HepG2 (cell line): Measurements from ENCODE around the gene APOM. TPM values are rescaled to one million over a fixed set of nuclear protein-coding genes. Genes with fewer than 3 reads are reported as not detected.

Source experiments
- DPF2 ChIP-seq: sonication (generic); formaldehyde crosslinking; IDR thresholded peaks from 2 replicates; pipeline ENCODE4 v1.4.0; 2020; ENCODE audit warnings: mild to moderate bottlenecking, low read depth, missing genetic modification reagents, borderline replicate concordance
- HMG20B ChIP-seq: conservative IDR thresholded peaks from 2 replicates; pipeline ENCODE4 v1.6.1; 2016; ENCODE audit warnings: missing genetic modification reagents, missing compliant biosample characterization
- MBD4 ChIP-seq: IDR thresholded peaks from 2 replicates; pipeline ENCODE4 v1.6.1; 2012; ENCODE audit warnings: low read length, inconsistent platforms, borderline replicate concordance
- POLR2G ChIP-seq: fragments of 200-400 bp; formaldehyde crosslinking; IDR thresholded peaks from 2 replicates; pipeline ENCODE4 v1.6.1; 2018; ENCODE audit warnings: mild to moderate bottlenecking, low read depth, low read length, moderate library complexity
- RXRB ChIP-seq: IDR thresholded peaks from 2 replicates; pipeline ENCODE4 v1.6.1; 2016; ENCODE audit warnings: borderline replicate concordance, missing genetic modification reagents, missing compliant biosample characterization
- SAFB2 ChIP-seq: sonication (generic); formaldehyde crosslinking; IDR thresholded peaks from 2 replicates; pipeline ENCODE4 v1.5.1; 2020; ENCODE audit warnings: missing genetic modification reagents, low read depth, mild to moderate bottlenecking, borderline replicate concordance
- SIN3B ChIP-seq: fragments of 150-350 bp; IDR thresholded peaks from 2 replicates; pipeline ENCODE4 v1.6.1; 2014; ENCODE audit warnings: low read length
- ZNF260 ChIP-seq: sonication (generic); formaldehyde crosslinking; IDR thresholded peaks from 2 replicates; pipeline ENCODE4 v1.4.0; 2020; ENCODE audit warnings: missing genetic modification reagents, low read depth, mild to moderate bottlenecking, borderline replicate concordance
- ZNF7 ChIP-seq: IDR thresholded peaks from 2 replicates; pipeline ENCODE4 v1.6.1; 2016; ENCODE audit warnings: missing biosample characterization, missing genetic modification reagents
- ZNF782 ChIP-seq: sonication (generic); formaldehyde crosslinking; IDR thresholded peaks from 2 replicates; pipeline ENCODE4 v1.4.0; 2020; ENCODE audit warnings: missing genetic modification reagents, mild to moderate bottlenecking, borderline replicate concordance
- ZNF788 ChIP-seq: sonication (generic); formaldehyde crosslinking; IDR thresholded peaks from 2 replicates; pipeline ENCODE4 v1.5.0; 2020; ENCODE audit warnings: mild to moderate bottlenecking, missing genetic modification reagents, borderline replicate concordance
- polyA plus RNA-seq, 8 experiments: library from polyadenylated mRNA; depleted of rRNA in 3 of 8; stranded (reverse) in 7 of 8; unstranded in 1 of 8; fragments of >200 nt; fragmentation: Illumina TruSeq in 4 of 8; extraction: Trizol in 4 of 8; gene quantifications; 2 replicates each; pipeline versions ENCODE4 v1.2.1 to v1.2.3, GENCODE V29; 2011 to 2016; ENCODE audit warnings: low read depth in 4 of 8, missing spikeins in 1 of 8, mixed read lengths in 1 of 8; ENCODE audit not compliant: insufficient read depth in 1 of 8
- total RNA-seq, 5 experiments: library from RNA; depleted of rRNA; stranded (reverse); fragments of >200 nt; fragmentation: Illumina TruSeq; extraction: Trizol; gene quantifications; 2 replicates each; pipeline ENCODE4 v1.2.3, GENCODE V29; 2016; ENCODE audit warnings: low read depth in 1 of 5
- TF ChIP-seq, protein P1 (sequence below): sonication (generic); formaldehyde crosslinking; IDR thresholded peaks from 2 replicates; pipeline ENCODE4 v1.5.1; 2020; ENCODE audit warnings: mild to moderate bottlenecking, missing genetic modification reagents, borderline replicate concordance
- TF ChIP-seq, protein P2 (sequence below): sonication (generic); formaldehyde crosslinking; IDR thresholded peaks from 2 replicates; pipeline ENCODE4 v1.4.0; 2020; ENCODE audit warnings: missing genetic modification reagents
- TF ChIP-seq, protein P3 (sequence below): sonication (generic); formaldehyde crosslinking; IDR thresholded peaks from 2 replicates; pipeline ENCODE4 v1.4.0; 2020; ENCODE audit warnings: missing genetic modification reagents
- TF ChIP-seq, protein P4 (sequence below): sonication (generic); formaldehyde crosslinking; IDR thresholded peaks from 2 replicates; pipeline ENCODE4 v1.5.0; 2020; ENCODE audit warnings: mild to moderate bottlenecking, missing genetic modification reagents, borderline replicate concordance

The APOM gene
- total and polyA plus RNA-seq, 2 of the 13 experiments (the other 11 are each of a cell fraction or from before 2014, with no cell fraction given) = 98.2 to 1,140 TPM

DNA sequence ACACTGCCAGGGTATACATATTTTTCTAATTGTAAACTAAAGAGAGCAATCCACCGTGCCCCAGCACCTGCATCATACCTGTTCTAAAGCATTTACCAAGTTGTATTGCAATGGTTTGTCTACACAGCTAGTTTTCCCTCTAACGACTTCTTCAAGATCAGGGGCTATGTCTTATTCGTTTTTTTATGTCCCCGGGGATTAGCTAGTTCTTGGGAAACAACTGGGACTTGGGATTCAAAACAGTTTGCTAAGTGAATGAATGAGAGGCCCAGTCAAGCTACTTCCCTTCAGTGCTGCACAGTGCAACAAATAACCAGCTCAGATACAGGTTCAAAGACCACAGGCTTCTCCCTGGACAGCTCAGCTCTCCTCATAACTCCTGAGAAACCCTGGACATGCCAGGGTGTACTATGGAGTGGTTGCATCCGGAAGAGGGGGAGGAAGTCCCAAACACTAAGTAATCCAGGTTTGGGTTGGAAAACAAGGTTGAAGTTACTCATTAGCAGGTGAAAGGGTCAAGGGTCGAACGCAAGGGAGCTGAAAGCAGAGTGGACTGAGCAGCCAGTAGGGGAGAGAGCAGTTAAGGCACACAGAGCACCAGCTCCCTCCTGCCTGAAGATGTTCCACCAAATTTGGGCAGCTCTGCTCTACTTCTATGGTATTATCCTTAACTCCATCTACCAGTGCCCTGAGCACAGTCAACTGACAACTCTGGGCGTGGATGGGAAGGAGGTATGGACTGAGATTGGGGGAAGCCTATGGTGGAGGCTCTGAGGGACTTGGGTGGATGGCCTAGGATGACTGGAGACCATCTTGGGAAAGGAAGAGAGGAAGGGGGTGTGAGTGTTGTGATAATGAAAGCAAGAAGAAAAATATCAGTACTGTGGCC, at the start of gene APOM (continued):
- TF ChIP-seq, protein P1, sequence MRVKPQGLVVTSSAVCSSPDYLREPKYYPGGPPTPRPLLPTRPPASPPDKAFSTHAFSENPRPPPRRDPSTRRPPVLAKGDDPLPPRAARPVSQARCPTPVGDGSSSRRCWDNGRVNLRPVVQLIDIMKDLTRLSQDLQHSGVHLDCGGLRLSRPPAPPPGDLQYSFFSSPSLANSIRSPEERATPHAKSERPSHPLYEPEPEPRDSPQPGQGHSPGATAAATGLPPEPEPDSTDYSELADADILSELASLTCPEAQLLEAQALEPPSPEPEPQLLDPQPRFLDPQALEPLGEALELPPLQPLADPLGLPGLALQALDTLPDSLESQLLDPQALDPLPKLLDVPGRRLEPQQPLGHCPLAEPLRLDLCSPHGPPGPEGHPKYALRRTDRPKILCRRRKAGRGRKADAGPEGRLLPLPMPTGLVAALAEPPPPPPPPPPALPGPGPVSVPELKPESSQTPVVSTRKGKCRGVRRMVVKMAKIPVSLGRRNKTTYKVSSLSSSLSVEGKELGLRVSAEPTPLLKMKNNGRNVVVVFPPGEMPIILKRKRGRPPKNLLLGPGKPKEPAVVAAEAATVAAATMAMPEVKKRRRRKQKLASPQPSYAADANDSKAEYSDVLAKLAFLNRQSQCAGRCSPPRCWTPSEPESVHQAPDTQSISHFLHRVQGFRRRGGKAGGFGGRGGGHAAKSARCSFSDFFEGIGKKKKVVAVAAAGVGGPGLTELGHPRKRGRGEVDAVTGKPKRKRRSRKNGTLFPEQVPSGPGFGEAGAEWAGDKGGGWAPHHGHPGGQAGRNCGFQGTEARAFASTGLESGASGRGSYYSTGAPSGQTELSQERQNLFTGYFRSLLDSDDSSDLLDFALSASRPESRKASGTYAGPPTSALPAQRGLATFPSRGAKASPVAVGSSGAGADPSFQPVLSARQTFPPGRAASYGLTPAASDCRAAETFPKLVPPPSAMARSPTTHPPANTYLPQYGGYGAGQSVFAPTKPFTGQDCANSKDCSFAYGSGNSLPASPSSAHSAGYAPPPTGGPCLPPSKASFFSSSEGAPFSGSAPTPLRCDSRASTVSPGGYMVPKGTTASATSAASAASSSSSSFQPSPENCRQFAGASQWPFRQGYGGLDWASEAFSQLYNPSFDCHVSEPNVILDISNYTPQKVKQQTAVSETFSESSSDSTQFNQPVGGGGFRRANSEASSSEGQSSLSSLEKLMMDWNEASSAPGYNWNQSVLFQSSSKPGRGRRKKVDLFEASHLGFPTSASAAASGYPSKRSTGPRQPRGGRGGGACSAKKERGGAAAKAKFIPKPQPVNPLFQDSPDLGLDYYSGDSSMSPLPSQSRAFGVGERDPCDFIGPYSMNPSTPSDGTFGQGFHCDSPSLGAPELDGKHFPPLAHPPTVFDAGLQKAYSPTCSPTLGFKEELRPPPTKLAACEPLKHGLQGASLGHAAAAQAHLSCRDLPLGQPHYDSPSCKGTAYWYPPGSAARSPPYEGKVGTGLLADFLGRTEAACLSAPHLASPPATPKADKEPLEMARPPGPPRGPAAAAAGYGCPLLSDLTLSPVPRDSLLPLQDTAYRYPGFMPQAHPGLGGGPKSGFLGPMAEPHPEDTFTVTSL (CRISPR knock-in tag) = peak; percentile 91; the same call in 1 of the 2 replicates
- no peak for TF ChIP-seq SIN3B
- TF ChIP-seq, protein P2, sequence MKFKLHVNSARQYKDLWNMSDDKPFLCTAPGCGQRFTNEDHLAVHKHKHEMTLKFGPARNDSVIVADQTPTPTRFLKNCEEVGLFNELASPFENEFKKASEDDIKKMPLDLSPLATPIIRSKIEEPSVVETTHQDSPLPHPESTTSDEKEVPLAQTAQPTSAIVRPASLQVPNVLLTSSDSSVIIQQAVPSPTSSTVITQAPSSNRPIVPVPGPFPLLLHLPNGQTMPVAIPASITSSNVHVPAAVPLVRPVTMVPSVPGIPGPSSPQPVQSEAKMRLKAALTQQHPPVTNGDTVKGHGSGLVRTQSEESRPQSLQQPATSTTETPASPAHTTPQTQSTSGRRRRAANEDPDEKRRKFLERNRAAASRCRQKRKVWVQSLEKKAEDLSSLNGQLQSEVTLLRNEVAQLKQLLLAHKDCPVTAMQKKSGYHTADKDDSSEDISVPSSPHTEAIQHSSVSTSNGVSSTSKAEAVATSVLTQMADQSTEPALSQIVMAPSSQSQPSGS (CRISPR knock-in tag) = peak; percentile 77
- TF ChIP-seq MBD4 = no peak
- TF ChIP-seq HMG20B = peak; percentile 70; the same call in 1 of the 2 replicates
- TF ChIP-seq RXRB (CRISPR knock-in tag) = peak; percentile 96
- TF ChIP-seq DPF2 (CRISPR knock-in tag) = peak; percentile 89; the same call in 1 of the 2 replicates
- TF ChIP-seq ZNF788 (CRISPR knock-in tag) = peak; percentile 96; the same call in 1 of the 2 replicates
- TF ChIP-seq ZNF7 (CRISPR knock-in tag) = no peak
- TF ChIP-seq, protein P3, sequence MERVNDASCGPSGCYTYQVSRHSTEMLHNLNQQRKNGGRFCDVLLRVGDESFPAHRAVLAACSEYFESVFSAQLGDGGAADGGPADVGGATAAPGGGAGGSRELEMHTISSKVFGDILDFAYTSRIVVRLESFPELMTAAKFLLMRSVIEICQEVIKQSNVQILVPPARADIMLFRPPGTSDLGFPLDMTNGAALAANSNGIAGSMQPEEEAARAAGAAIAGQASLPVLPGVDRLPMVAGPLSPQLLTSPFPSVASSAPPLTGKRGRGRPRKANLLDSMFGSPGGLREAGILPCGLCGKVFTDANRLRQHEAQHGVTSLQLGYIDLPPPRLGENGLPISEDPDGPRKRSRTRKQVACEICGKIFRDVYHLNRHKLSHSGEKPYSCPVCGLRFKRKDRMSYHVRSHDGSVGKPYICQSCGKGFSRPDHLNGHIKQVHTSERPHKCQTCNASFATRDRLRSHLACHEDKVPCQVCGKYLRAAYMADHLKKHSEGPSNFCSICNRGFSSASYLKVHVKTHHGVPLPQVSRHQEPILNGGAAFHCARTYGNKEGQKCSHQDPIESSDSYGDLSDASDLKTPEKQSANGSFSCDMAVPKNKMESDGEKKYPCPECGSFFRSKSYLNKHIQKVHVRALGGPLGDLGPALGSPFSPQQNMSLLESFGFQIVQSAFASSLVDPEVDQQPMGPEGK (CRISPR knock-in tag) = peak; percentile 81
- TF ChIP-seq ZNF782 (CRISPR knock-in tag) = peak; percentile 76; the same call in 1 of the 2 replicates
- TF ChIP-seq, protein P4, sequence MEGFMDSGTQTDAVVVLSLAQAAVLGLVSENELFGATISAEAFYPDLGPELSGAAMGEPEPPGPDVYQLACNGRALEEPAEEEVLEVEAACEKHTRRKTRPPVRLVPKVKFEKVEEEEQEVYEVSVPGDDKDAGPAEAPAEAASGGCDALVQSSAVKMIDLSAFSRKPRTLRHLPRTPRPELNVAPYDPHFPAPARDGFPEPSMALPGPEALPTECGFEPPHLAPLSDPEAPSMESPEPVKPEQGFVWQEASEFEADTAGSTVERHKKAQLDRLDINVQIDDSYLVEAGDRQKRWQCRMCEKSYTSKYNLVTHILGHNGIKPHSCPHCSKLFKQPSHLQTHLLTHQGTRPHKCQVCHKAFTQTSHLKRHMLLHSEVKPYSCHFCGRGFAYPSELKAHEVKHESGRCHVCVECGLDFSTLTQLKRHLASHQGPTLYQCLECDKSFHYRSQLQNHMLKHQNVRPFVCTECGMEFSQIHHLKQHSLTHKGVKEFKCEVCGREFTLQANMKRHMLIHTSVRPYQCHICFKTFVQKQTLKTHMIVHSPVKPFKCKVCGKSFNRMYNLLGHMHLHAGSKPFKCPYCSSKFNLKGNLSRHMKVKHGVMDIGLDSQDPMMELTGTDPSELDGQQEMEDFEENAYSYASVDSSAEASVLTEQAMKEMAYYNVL (CRISPR knock-in tag) = peak; percentile 96
- TF ChIP-seq SAFB2 (CRISPR knock-in tag) = peak; percentile 51; the same call in 1 of the 2 replicates
- TF ChIP-seq POLR2G = peak; percentile 99
- no peak for TF ChIP-seq ZNF260 (CRISPR knock-in tag)
